ENCODE results near the gene SMAD4. TPM values are rescaled to one million over a fixed set of nuclear protein-coding genes. Genes with fewer than 3 reads are reported as not detected.

The SMAD4 gene
- total and polyA plus RNA-seq, 2 experiments from 2014 or later: 41.9 to 103 TPM

- TF ChIP-seq CTCF (conservative IDR thresholded peaks at IDR 0.05; ENCODE audit: low read depth in 2 of 2): no peak
- no peak for TF ChIP-seq POLR2AphosphoS5 (IDR thresholded peaks at IDR 0.05; ENCODE audit: low read depth)
- no peak for TF ChIP-seq CREB1 (CRISPR knock-in tag; IDR thresholded peaks at IDR 0.05; ENCODE audit: low read depth)
- no peak for TF ChIP-seq REST (IDR thresholded peaks at IDR 0.05; ENCODE audit: unreplicated experiment)
- no peak for TF ChIP-seq ZNF114 (CRISPR knock-in tag; IDR thresholded peaks at IDR 0.05)
- no peak for TF ChIP-seq EZH2phosphoT487 (IDR thresholded peaks at IDR 0.05; ENCODE audit: unreplicated experiment)
- TF ChIP-seq JUNB (IDR thresholded peaks at IDR 0.05; ENCODE audit: unreplicated experiment): no peak
Observed at GRCh38 chr18:51025512-51025911, 4.5 kb upstream of the SMAD4 start (continued).

GRCh38 chr18:51028201-51028805, 1.7 kb upstream of the SMAD4 start:
- peak overlapping the region; percentile 28; the same call in 1 of the 2 replicates for H3K27ac Mint-ChIP-seq
- H3K4me1 Mint-ChIP-seq: peaks cover 45% of the 10 kb centered on the region
- no peaks in the 10 kb centered on the region; the same call in none of the 3 replicates for H3K9me3 Mint-ChIP-seq
- Histone ChIP-seq H2AFZ (no peak overlapping the region), H3K4me1 (ENCODE audit: insufficient read depth) (peaks cover 35% of the 10 kb centered on the region), H3K36me3 (ENCODE audit: insufficient read depth) (no peaks in the 10 kb centered on the region), H3F3A (replicated peaks; ENCODE audit: low read depth) (no peaks in the 10 kb centered on the region), H3K79me2 (replicated peaks; ENCODE audit: insufficient read depth) (peaks cover 35% of the 10 kb centered on the region), H3K27me3 (ENCODE audit: insufficient read depth) (no peaks in the 10 kb centered on the region), H3K4me3 (peak overlapping the region; percentile 82), H3K4me2 (peak overlapping the region; percentile 90), H3K27ac (ENCODE audit: low read depth) (no peak overlapping the region), H3K9me2 (ENCODE audit: insufficient read depth) (no peaks in the 10 kb centered on the region), H4K20me1 (replicated peaks; ENCODE audit: insufficient read depth) (0 out of 2 replicates have a peak, but pooled peaks cover 5% of the 10 kb centered on the region)
- ATAC-seq: peak; percentile 17
- peak overlapping the region; percentile 87 for H3K4me3 Mint-ChIP-seq
- peaks cover 5% of the 10 kb centered on the region for H3K36me3 Mint-ChIP-seq (ENCODE audit: low read depth)
- peaks cover 15% of the 10 kb centered on the region for H3K27me3 Mint-ChIP-seq (ENCODE audit: insufficient read depth, low read depth, poor library complexity)
- DNase-seq (ENCODE audit: low spot score): no peak
- no peak for TF ChIP-seq ZNF114 (CRISPR knock-in tag; IDR thresholded peaks at IDR 0.05)
- TF ChIP-seq REST (IDR thresholded peaks at IDR 0.05; ENCODE audit: unreplicated experiment): no peak
- no peak for TF ChIP-seq STAT1 (IDR thresholded peaks at IDR 0.05; ENCODE audit: unreplicated experiment)
- 0 out of 2 replicates have a peak, but pooled peaks have one; percentile 8 for TF ChIP-seq ZNF462 (CRISPR knock-in tag; IDR thresholded peaks at IDR 0.05)
